Parathyroid adenoma (tissue), 2 donors: ENCODE measurements around the gene GPC5.
"Not testable (repeated sequence)": the region's sequence is repeated elsewhere in the genome, so short reads cannot be mapped to it uniquely, and the experiment has no call there.

ENCODE experiments used
- H2AFZ ChIP-seq: fragments of 300-600 bp; sonication (generic); one replicate; pipeline ENCODE4 v1.7.0; 2017; ENCODE audit warnings: antibody characterized with exemption, mild to moderate bottlenecking
- H3K27ac ChIP-seq: fragments of 300-600 bp; sonication (generic); one replicate; pipeline ENCODE4 v1.7.0; 2017
- H3K27me3 ChIP-seq: fragments of 300-600 bp; sonication (generic); one replicate; pipeline ENCODE4 v1.7.0; 2017; ENCODE audit warnings: low read length; ENCODE audit not compliant: control insufficient read depth, insufficient read depth
- H3K36me3 ChIP-seq: fragments of 300-600 bp; sonication (generic); one replicate; pipeline ENCODE4 v1.7.0; 2017; ENCODE audit warnings: low read length; ENCODE audit not compliant: control insufficient read depth, insufficient read depth
- H3K4me1 ChIP-seq: fragments of 300-600 bp; sonication (generic); one replicate; pipeline ENCODE4 v1.7.0; 2017; ENCODE audit warnings: control low read depth
- H3K4me2 ChIP-seq: fragments of 300-600 bp; sonication (generic); one replicate; pipeline ENCODE4 v1.7.0; 2017; ENCODE audit warnings: low read length
- H3K4me3 ChIP-seq: fragments of 300-600 bp; sonication (generic); one replicate; pipeline ENCODE4 v1.7.0; 2017; ENCODE audit warnings: low read depth, low read length
- H3K79me2 ChIP-seq: fragments of 300-600 bp; sonication (generic); one replicate; pipeline ENCODE4 v1.7.0; 2017; ENCODE audit warnings: control low read depth
- H3K9ac ChIP-seq: fragments of 300-600 bp; sonication (generic); one replicate; pipeline ENCODE4 v1.7.0; 2017; ENCODE audit warnings: mild to moderate bottlenecking
- H3K9me3 ChIP-seq: fragments of 300-600 bp; sonication (generic); one replicate; pipeline ENCODE4 v1.7.0; 2017; ENCODE audit warnings: low read length; ENCODE audit not compliant: control insufficient read depth
- TF ChIP-seq, protein P1 (sequence below): fragments of 300-600 bp; sonication (generic); IDR thresholded peaks from one replicate; pipeline ENCODE4 v1.7.0; 2017; ENCODE audit warnings: antibody characterized with exemption, mild to moderate bottlenecking
- donor health status: primary hyperparathyroidism.

The GPC5 gene

DNA sequence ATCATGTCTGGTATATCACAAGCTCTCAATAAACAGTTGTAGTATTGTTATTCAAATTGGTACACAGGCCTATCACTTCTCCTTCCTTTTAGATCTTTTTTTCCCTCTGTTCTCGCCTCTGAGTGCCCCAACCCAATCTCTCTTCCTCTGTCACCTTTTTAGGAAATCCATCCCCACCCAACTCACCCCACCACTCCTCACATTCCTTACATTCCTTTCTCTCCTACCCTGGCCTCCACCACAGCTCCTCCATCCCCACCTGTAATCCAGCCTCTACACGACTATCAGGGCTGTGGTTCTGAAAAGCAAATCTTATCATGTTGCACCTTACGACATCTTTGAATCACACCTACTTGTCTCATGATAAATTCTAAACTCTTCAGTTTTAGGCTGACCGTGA is 1282.8 kb downstream of the GPC5 start:
- Histone ChIP-seq H3K27ac (no peak overlapping the region), H3K36me3 (no peaks in the 10 kb centered on the region)

DNA sequence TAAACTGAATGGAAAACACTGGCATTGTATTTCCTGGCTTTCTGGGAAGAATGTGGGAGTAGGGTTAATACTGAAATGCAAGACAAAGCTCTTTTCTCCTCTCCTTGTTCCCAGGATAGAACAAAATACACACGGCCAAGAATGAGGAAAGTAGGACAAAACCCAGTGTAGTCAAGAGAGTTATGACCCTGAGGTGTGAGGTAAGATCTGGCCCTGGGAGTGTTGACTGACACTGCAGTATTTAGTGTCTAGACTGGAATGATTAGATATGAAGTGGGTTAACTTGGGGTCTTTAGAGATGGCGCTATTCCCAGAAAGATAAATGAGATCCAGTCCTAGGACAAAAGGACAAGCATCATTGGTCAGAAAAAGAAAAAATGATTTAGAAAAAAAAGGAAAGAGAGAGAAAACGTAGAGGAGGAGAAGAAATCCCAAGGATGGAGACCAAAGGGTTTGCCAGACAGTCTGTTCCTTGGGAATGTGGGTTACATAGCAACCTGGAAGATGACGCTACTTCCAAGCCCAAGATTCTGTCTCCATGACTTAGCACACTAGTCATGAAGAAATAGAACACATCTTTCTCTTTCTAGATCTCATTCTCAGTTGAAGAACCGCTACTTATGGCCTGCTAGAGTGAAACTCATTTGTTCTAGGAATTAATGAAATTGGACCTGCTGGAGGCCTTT is 1284.6 kb downstream of the GPC5 start:
- H3K4me3 ChIP-seq: no peak overlapping the region
- no peaks in the 10 kb centered on the region for H3K79me2 ChIP-seq
- H3K9me3 ChIP-seq: no peaks in the 10 kb centered on the region
- no peaks in the 10 kb centered on the region for H3K27me3 ChIP-seq
- H3K9ac ChIP-seq: no peak overlapping the region
- no peak overlapping the region for H3K4me2 ChIP-seq
- H3K36me3 ChIP-seq: no peaks in the 10 kb centered on the region
- no peak overlapping the region for H3K27ac ChIP-seq
- no peak overlapping the region for H2AFZ ChIP-seq
- no peaks in the 10 kb centered on the region for H3K4me1 ChIP-seq
- TF ChIP-seq, protein P1, sequence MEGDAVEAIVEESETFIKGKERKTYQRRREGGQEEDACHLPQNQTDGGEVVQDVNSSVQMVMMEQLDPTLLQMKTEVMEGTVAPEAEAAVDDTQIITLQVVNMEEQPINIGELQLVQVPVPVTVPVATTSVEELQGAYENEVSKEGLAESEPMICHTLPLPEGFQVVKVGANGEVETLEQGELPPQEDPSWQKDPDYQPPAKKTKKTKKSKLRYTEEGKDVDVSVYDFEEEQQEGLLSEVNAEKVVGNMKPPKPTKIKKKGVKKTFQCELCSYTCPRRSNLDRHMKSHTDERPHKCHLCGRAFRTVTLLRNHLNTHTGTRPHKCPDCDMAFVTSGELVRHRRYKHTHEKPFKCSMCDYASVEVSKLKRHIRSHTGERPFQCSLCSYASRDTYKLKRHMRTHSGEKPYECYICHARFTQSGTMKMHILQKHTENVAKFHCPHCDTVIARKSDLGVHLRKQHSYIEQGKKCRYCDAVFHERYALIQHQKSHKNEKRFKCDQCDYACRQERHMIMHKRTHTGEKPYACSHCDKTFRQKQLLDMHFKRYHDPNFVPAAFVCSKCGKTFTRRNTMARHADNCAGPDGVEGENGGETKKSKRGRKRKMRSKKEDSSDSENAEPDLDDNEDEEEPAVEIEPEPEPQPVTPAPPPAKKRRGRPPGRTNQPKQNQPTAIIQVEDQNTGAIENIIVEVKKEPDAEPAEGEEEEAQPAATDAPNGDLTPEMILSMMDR: no peak

More for the DNA sequence above, 1282.8 kb downstream of the GPC5 start:
- Histone ChIP-seq H3K9me3 (no peaks in the 10 kb centered on the region), H3K4me2 (no peak overlapping the region), H3K79me2 (no peaks in the 10 kb centered on the region), H3K4me1 (no peaks in the 10 kb centered on the region), H3K9ac (no peak overlapping the region), H2AFZ (no peak overlapping the region), H3K27me3 (no peaks in the 10 kb centered on the region), H3K4me3 (no peak overlapping the region)
- TF ChIP-seq, protein P1: no peak

DNA sequence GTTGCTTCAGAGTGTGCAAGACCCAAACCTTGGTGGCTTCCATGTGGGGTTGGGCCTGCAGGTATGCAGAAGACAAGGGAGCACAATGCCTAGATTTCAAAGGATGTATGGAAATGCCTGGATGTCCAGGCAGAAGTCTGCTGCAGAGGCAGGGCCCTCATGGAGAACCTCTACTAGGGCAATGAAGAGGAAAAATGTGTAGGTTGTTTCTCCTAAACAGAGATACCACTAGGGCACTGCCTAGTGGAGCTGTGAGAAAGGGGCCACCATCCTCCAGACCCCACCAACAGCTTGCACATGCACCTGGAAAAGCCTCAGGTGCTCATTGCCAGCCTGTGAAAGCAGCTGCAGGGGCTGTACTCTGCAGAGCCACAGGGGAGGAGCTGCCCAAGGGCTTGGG is 1295.6 kb downstream of the GPC5 start:
- H3K4me3 ChIP-seq: no peak overlapping the region
- no peaks in the 10 kb centered on the region for H3K36me3 ChIP-seq
- no peaks in the 10 kb centered on the region for H3K4me1 ChIP-seq
- H2AFZ ChIP-seq: no peak overlapping the region
- H3K9me3 ChIP-seq: no peaks in the 10 kb centered on the region
- H3K9ac ChIP-seq: no peak overlapping the region
- no peaks in the 10 kb centered on the region for H3K27me3 ChIP-seq
- no peak overlapping the region for H3K4me2 ChIP-seq
- H3K79me2 ChIP-seq: no peaks in the 10 kb centered on the region
- H3K27ac ChIP-seq: no peak overlapping the region
- TF ChIP-seq, protein P1: no peak

- not testable (repeated sequence) for H2AFZ ChIP-seq, H3K4me3 ChIP-seq, H3K79me2 ChIP-seq, H3K9me3 ChIP-seq, H3K27ac ChIP-seq, H3K9ac ChIP-seq, H3K27me3 ChIP-seq, H3K4me2 ChIP-seq, H3K36me3 ChIP-seq, H3K4me1 ChIP-seq
These were observed 1297.4 kb downstream of the GPC5 start for GRCh38 chr13:92695827-92696226.

- Histone ChIP-seq H2AFZ (no peak overlapping the region), H3K4me2 (no peak overlapping the region), H3K9ac (no peak overlapping the region), H3K79me2 (no peaks in the 10 kb centered on the region), H3K4me1 (no peaks in the 10 kb centered on the region), H3K4me3 (no peak overlapping the region), H3K9me3 (no peaks in the 10 kb centered on the region), H3K27me3 (no peaks in the 10 kb centered on the region), H3K27ac (no peak overlapping the region), H3K36me3 (no peaks in the 10 kb centered on the region)
- TF ChIP-seq, protein P1: no peak
These were observed 1318.3 kb downstream of the GPC5 start for GRCh38 chr13:92716749-92717148.
